Choroid plexus epithelial cell (primary cell): ENCODE results near the gene COL3A1.

ENCODE experiments used
- DNase-seq: peaks from one replicate; pipeline ENCODE4 v3.0.0-alpha.2; 2010; ENCODE audit warnings: low read depth
- H3K4me3 ChIP-seq: 2 replicates; pipeline ENCODE4 v1.5.1; 2011; ENCODE audit warnings: low read depth, mild to moderate bottlenecking, control low read depth, low read length, moderate library complexity
- CTCF ChIP-seq: conservative IDR thresholded peaks from 2 replicates; pipeline ENCODE4 v1.5.1; 2011; ENCODE audit warnings: low read depth, mild to moderate bottlenecking, control low read depth, inconsistent platforms, low read length, moderate library complexity

COL3A1 gene

GRCh38 chr2:188965563-188965962 is 8.6 kb upstream of the COL3A1 start:
- no peak for TF ChIP-seq CTCF
- H3K4me3 ChIP-seq = no peak overlapping the region
- no peak for DNase-seq

GRCh38 chr2:188966079-188966571 is 8.0 kb upstream of the COL3A1 start:
- no peak for DNase-seq
- no peak overlapping the region for H3K4me3 ChIP-seq
- TF ChIP-seq CTCF = no peak

GRCh38 chr2:188966728-188967440 is 7.3 kb upstream of the COL3A1 start:
- H3K4me3 ChIP-seq = no peak overlapping the region
- no peak for DNase-seq

GRCh38 chr2:188969236-188969635 is 4.9 kb upstream of the COL3A1 start:
- DNase-seq = peak; percentile 80
- no peak overlapping the region for H3K4me3 ChIP-seq
- no peak for TF ChIP-seq CTCF

More at GRCh38 chr2:188966728-188967440, 7.3 kb upstream of the COL3A1 start:
- no peak for TF ChIP-seq CTCF

GRCh38 chr2:188969651-188970050 is 4.5 kb upstream of the COL3A1 start:
- TF ChIP-seq CTCF = no peak
- no peak for DNase-seq
- no peak overlapping the region for H3K4me3 ChIP-seq

GRCh38 chr2:188970211-188970610 is 4.0 kb upstream of the COL3A1 start:
- peak; percentile 56 for DNase-seq
- TF ChIP-seq CTCF = no peak
- no peak overlapping the region for H3K4me3 ChIP-seq

GRCh38 chr2:188971432-188971861 is 2.7 kb upstream of the COL3A1 start:
- no peak for TF ChIP-seq CTCF
- H3K4me3 ChIP-seq = no peak overlapping the region
- DNase-seq = no peak
